Panc1 (cell line): ENCODE results near the gene SLC30A4. TPM values are rescaled to one million over a fixed set of nuclear protein-coding genes. Genes with fewer than 3 reads are reported as not detected.

Experiments
- ATAC-seq: fragments of 200-7000 bp; cut with Tn5 transposase; 2 replicates; pipeline ENCODE4 v1.9.1; 2020; ENCODE audit warnings: mild to moderate bottlenecking, moderate library complexity
- BruUV-seq: library from RNA; stranded (reverse); fragments of 400-500 nt; replicated peaks from 2 replicates; lab custom pipeline; 2021; lab: Mats Ljungman, UMichigan
- CTCF ChIA-PET: fragments of 300-600 bp; sonication (Branson Sonifier 250); formaldehyde crosslinking; loops from one replicate; lab custom pipeline; 2022; ENCODE audit warnings: antibody characterized with exemption; lab: Charles Lee
- POLR2A ChIA-PET: fragments of 300-600 bp; sonication (Branson Sonifier 250); formaldehyde crosslinking; loops from one replicate; lab custom pipeline; 2022; ENCODE audit warnings: antibody characterized with exemption; lab: Charles Lee
- DNase-seq: peaks from one replicate; pipeline ENCODE4 v3.0.0-alpha.2; 2010; ENCODE audit warnings: low read depth, low spot score
- H3K27ac ChIP-seq: 2 replicates; pipeline ENCODE4 v1.5.1; 2011; ENCODE audit warnings: mild to moderate bottlenecking, low read length, inconsistent platforms
- H3K27me3 ChIP-seq: fragments of 200-500 bp; sonication (Bioruptor generic); 2 replicates; pipeline ENCODE4 v1.6.0; 2014; ENCODE audit warnings: low read length, inconsistent platforms; ENCODE audit not compliant: control insufficient read depth, insufficient read depth
- H3K36me3 ChIP-seq: fragments of 200-500 bp; sonication (Bioruptor generic); 2 replicates; pipeline ENCODE4 v1.5.1; 2014; ENCODE audit warnings: inconsistent platforms, mild to moderate bottlenecking, low read length, moderate library complexity; ENCODE audit not compliant: control insufficient read depth, insufficient read depth
- H3K4me1 ChIP-seq: 2 replicates; pipeline ENCODE4 v1.5.1; 2011; ENCODE audit warnings: inconsistent platforms, mild to moderate bottlenecking, low read length, moderate library complexity; ENCODE audit not compliant: control insufficient read depth, insufficient read depth
- H3K4me3 ChIP-seq, 2 experiments: 2 replicates each; pipeline ENCODE4 v1.5.1; 2011 to 2012; ENCODE audit warnings: low read depth in 2 of 2, low read length in 2 of 2, mild to moderate bottlenecking in 2 of 2, inconsistent platforms in 1 of 2, moderate library complexity in 1 of 2
- H3K9me3 ChIP-seq: fragments of 200-500 bp; sonication (Bioruptor generic); 2 replicates; pipeline ENCODE4 v1.5.1; 2014; ENCODE audit warnings: low read depth, mild to moderate bottlenecking, inconsistent platforms, low read length, moderate library complexity; ENCODE audit not compliant: control insufficient read depth, insufficient read depth
- CTCF ChIP-seq: fragments of 450-650 bp; IDR thresholded peaks from 2 replicates; pipeline ENCODE4 v1.5.1; 2017; ENCODE audit warnings: mild to moderate bottlenecking
- POLR2AphosphoS5 ChIP-seq: IDR thresholded peaks from 2 replicates; pipeline ENCODE4 v1.6.1; 2012; ENCODE audit warnings: mild to moderate bottlenecking, low read depth, low read length, moderate library complexity
- SIN3A ChIP-seq: IDR thresholded peaks from 2 replicates; pipeline ENCODE4 v1.6.1; 2012; ENCODE audit warnings: low read depth, mild to moderate bottlenecking, low read length, moderate library complexity, borderline replicate concordance; ENCODE audit not compliant: insufficient read depth
- TCF7L2 ChIP-seq: IDR thresholded peaks from 2 replicates; pipeline ENCODE4 v1.6.1; 2011; ENCODE audit warnings: mild to moderate bottlenecking, low read depth, low read length, inconsistent platforms
- in situ Hi-C: cut with HindIII; loops from 2 replicates; pipeline ENCODE4 v1.10.0; 2016; ENCODE audit warnings: low sequenced_read_pairs, low pct_unique_long_range_greater_than_20kb
- intact Hi-C: fragments of 100-400 bp; cut with micrococcal nuclease; formaldehyde crosslinking; loops from one replicate; pipeline ENCODE4 v1.10.0; 2022; ENCODE audit not compliant: unreplicated experiment
- total RNA-seq: library from RNA; stranded (reverse); gene quantifications from one replicate; pipeline ENCODE4 v1.2.1, GENCODE V29; 2021; ENCODE audit not compliant: unreplicated experiment
- TF ChIP-seq, protein P1 (sequence below), 2 experiments: IDR thresholded peaks; 2 replicates each; pipeline ENCODE4 v1.6.1; 2011 to 2012; ENCODE audit warnings: low read depth in 2 of 2, control low read depth in 1 of 2, low read length in 1 of 2, mild to moderate bottlenecking in 1 of 2, moderate library complexity in 1 of 2; ENCODE audit not compliant: insufficient read depth in 1 of 2

The SLC30A4 gene
- total RNA-seq, 1 experiment from 2014 or later: 9.3 TPM

DNA sequence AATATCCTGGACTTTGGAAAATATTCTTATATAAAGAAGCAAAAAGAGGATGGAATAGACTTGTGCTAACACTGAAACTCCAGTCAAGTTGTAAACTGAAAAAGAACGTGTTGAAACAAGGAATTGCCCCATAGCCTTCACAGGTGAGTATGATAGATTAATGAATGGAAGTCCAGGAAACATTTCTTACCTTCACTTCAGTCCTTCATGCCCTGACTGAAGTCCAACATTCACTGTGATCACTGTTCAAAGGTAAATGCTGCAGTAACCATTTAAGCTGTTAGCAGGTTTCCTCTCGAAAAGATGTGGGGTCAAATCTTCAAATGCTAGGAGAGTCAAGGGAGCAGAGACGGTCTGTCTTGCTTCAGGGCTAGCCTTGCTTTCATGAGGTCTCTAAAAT is 46.1 kb downstream of the SLC30A4 start:
- in situ Hi-C loops: no loop called here

DNA sequence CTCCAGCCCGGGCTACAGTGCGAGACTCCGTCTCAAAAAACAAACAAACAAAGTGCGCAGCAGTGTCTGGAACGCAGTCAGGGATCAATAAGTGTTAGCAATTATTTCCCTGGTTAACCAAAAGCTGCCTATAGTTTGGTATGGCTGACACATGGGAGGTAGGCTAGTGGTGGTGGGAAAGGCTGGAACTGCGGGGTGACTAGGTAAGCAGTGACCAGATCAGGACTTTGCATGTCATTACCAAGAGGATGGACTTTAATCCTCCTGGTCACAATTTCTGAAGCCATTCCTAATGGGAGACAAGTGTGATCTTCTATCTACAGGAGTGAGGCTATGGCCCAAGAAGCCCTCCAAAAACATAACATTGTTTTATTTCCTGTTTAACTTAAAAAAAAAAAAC is 47.8 kb downstream of the SLC30A4 start:
- H3K4me3 ChIP-seq: no peak overlapping the region
- no TSS peak for BruUV-seq
- CTCF ChIA-PET: no interaction called here
- H3K27me3 ChIP-seq: no peaks in the 10 kb centered on the region
- intact Hi-C loops (loop anchor here (5.0 kb wide), 1 partner anchor 138 kb away; no protein-coding TSS in a partner anchor), in situ Hi-C loops (no loop called here)
- no peaks in the 10 kb centered on the region for H3K36me3 ChIP-seq
- no peak overlapping the region for H3K27ac ChIP-seq
- no peaks in the 10 kb centered on the region for H3K9me3 ChIP-seq
- POLR2A ChIA-PET: no interaction called here
- TF ChIP-seq CTCF (no peak), SIN3A (no peak), TCF7L2 (no peak), POLR2AphosphoS5 (no peak)
- TF ChIP-seq, protein P1, sequence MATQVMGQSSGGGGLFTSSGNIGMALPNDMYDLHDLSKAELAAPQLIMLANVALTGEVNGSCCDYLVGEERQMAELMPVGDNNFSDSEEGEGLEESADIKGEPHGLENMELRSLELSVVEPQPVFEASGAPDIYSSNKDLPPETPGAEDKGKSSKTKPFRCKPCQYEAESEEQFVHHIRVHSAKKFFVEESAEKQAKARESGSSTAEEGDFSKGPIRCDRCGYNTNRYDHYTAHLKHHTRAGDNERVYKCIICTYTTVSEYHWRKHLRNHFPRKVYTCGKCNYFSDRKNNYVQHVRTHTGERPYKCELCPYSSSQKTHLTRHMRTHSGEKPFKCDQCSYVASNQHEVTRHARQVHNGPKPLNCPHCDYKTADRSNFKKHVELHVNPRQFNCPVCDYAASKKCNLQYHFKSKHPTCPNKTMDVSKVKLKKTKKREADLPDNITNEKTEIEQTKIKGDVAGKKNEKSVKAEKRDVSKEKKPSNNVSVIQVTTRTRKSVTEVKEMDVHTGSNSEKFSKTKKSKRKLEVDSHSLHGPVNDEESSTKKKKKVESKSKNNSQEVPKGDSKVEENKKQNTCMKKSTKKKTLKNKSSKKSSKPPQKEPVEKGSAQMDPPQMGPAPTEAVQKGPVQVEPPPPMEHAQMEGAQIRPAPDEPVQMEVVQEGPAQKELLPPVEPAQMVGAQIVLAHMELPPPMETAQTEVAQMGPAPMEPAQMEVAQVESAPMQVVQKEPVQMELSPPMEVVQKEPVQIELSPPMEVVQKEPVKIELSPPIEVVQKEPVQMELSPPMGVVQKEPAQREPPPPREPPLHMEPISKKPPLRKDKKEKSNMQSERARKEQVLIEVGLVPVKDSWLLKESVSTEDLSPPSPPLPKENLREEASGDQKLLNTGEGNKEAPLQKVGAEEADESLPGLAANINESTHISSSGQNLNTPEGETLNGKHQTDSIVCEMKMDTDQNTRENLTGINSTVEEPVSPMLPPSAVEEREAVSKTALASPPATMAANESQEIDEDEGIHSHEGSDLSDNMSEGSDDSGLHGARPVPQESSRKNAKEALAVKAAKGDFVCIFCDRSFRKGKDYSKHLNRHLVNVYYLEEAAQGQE (IDR thresholded peaks at IDR 0.05; ENCODE audit: insufficient read depth in 1 of 2, low read depth in 2 of 2, low read length in 1 of 2): no peak
- DNase-seq (no peak), ATAC-seq (no peak)
- H3K4me1 ChIP-seq: no peaks in the 10 kb centered on the region

More for the DNA sequence above, 46.1 kb downstream of the SLC30A4 start:
- ChIA-PET CTCF (no interaction called here), POLR2A (no interaction called here)
- ATAC-seq: no peak
- Histone ChIP-seq H3K36me3 (no peaks in the 10 kb centered on the region), H3K27ac (no peak overlapping the region), H3K9me3 (no peaks in the 10 kb centered on the region), H3K4me3 (no peak overlapping the region), H3K27me3 (no peaks in the 10 kb centered on the region), H3K4me1 (no peaks in the 10 kb centered on the region)
- BruUV-seq: no TSS peak
- DNase-seq: no peak
- intact Hi-C loops: no loop called here
- TF ChIP-seq, protein P1 (IDR thresholded peaks at IDR 0.05; ENCODE audit: insufficient read depth in 1 of 2, low read depth in 2 of 2, low read length in 1 of 2): no peak
- TF ChIP-seq SIN3A: no peak
- no peak for TF ChIP-seq CTCF
- no peak for TF ChIP-seq POLR2AphosphoS5
- no peak for TF ChIP-seq TCF7L2
